ENCODE data around the gene CIP2A. TPM values are rescaled to one million over a fixed set of nuclear protein-coding genes. Genes with fewer than 3 reads are reported as not detected.

Gene CIP2A
- total RNA-seq, 1 experiment from 2014 or later: 34.3 TPM

GRCh38 chr3:108518895-108519294, 70.3 kb downstream of the CIP2A start:
- DNase-seq (ENCODE audit: low spot score): no peak
- in situ Hi-C loops (cut with HindIII; ENCODE audit: low sequenced_read_pairs): no loop called here

- DNase-seq (ENCODE audit: low spot score): no peak
- in situ Hi-C loops (cut with HindIII; ENCODE audit: low sequenced_read_pairs): no loop called here
These were observed 72.4 kb downstream of the CIP2A start for GRCh38 chr3:108516881-108517280.

GRCh38 chr3:108513961-108514360, 75.3 kb downstream of the CIP2A start:
- DNase-seq (ENCODE audit: low spot score): no peak
- in situ Hi-C loops (cut with HindIII; ENCODE audit: low sequenced_read_pairs): no loop called here

- no peak for DNase-seq (ENCODE audit: low spot score)
- in situ Hi-C loops (cut with HindIII; ENCODE audit: low sequenced_read_pairs): no loop called here
These were observed 76.6 kb downstream of the CIP2A start for GRCh38 chr3:108512671-108513070.

GRCh38 chr3:108511490-108511889, 77.7 kb downstream of the CIP2A start:
- no peak for DNase-seq (ENCODE audit: low spot score)
- in situ Hi-C loops (cut with HindIII; ENCODE audit: low sequenced_read_pairs): no loop called here

GRCh38 chr3:108511055-108511454, 78.2 kb downstream of the CIP2A start:
- in situ Hi-C loops (cut with HindIII; ENCODE audit: low sequenced_read_pairs): no loop called here
- DNase-seq (ENCODE audit: low spot score): no peak

- no peak for DNase-seq (ENCODE audit: low spot score)
- in situ Hi-C loops (cut with HindIII; ENCODE audit: low sequenced_read_pairs): no loop called here
These were observed 78.7 kb downstream of the CIP2A start, which contains the start of gene MYH15 for GRCh38 chr3:108510496-108510895. Gene MYH15 (minus strand): TSS chr3:108510596. CDS start chr3:108510530, 66 bp downstream.

- no peak for DNase-seq (ENCODE audit: low spot score)
- in situ Hi-C loops (cut with HindIII; ENCODE audit: low sequenced_read_pairs): no loop called here
These were observed 79.4 kb downstream of the CIP2A start for GRCh38 chr3:108509871-108510270.

GRCh38 chr3:108509263-108509662, 80.0 kb downstream of the CIP2A start:
- DNase-seq (ENCODE audit: low spot score): no peak
- in situ Hi-C loops (cut with HindIII; ENCODE audit: low sequenced_read_pairs): no loop called here

- in situ Hi-C loops (cut with HindIII; ENCODE audit: low sequenced_read_pairs): no loop called here
- no peak for DNase-seq (ENCODE audit: low spot score)
These were observed 81.3 kb downstream of the CIP2A start for GRCh38 chr3:108507902-108508301.

- no peak for DNase-seq (ENCODE audit: low spot score)
These were observed 83.4 kb downstream of the CIP2A start for GRCh38 chr3:108505811-108506210.

GRCh38 chr3:108503722-108504121, 85.5 kb downstream of the CIP2A start:
- in situ Hi-C loops (cut with HindIII; ENCODE audit: low sequenced_read_pairs): no loop called here
- no peak for DNase-seq (ENCODE audit: low spot score)

More at GRCh38 chr3:108505811-108506210, 83.4 kb downstream of the CIP2A start:
- in situ Hi-C loops (cut with HindIII; ENCODE audit: low sequenced_read_pairs): no loop called here

- in situ Hi-C loops (cut with HindIII; ENCODE audit: low sequenced_read_pairs): no loop called here
- no peak for DNase-seq (ENCODE audit: low spot score)
These were observed 87.7 kb downstream of the CIP2A start for GRCh38 chr3:108501535-108501934.

GRCh38 chr3:108500728-108501127, 88.5 kb downstream of the CIP2A start:
- in situ Hi-C loops (cut with HindIII; ENCODE audit: low sequenced_read_pairs): no loop called here
- no peak for DNase-seq (ENCODE audit: low spot score)

Other genes starting within 250 kb of the CIP2A start
- under 0.01 TPM in 1 of 2 replicates, not detected in the other for gene MYH15, start 78.8 kb downstream of the CIP2A start, total RNA-seq (2014; rRNA removed; shearing (Covaris generic))
- 12.6 and 17.8 TPM in 2 replicates for gene DZIP3, start 284 bp upstream of the CIP2A start, total RNA-seq (2014; rRNA removed; shearing (Covaris generic))
- gene RETNLB, start 168.0 kb upstream of the CIP2A start, total RNA-seq (2014; rRNA removed; shearing (Covaris generic)): not detected in 2 replicates
- gene TRAT1, start 233.3 kb upstream of the CIP2A start, total RNA-seq (2014; rRNA removed; shearing (Covaris generic)): not detected in 2 replicates